ENCODE results near the gene SMIM20.

DNA sequence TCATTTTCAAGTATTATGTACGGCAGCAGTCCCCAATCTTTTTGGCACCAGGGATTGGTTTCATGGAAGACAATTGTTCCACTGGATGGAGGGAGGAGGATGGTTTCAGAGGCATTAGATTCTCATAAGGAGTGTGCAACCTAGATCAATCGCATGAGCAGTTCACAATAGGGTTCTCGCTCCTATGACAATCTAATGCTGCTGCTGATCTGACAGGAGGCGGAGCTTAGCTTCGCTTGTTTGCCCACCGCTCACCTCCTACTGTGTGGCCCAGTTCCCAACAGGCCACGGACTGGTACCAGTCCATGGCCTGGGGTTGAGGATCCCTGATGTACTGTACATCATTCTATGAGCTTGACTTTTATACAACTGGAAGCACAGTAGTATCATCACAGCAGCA is 48.4 kb downstream of the SMIM20 start:
- TF ChIP-seq, protein P1, sequence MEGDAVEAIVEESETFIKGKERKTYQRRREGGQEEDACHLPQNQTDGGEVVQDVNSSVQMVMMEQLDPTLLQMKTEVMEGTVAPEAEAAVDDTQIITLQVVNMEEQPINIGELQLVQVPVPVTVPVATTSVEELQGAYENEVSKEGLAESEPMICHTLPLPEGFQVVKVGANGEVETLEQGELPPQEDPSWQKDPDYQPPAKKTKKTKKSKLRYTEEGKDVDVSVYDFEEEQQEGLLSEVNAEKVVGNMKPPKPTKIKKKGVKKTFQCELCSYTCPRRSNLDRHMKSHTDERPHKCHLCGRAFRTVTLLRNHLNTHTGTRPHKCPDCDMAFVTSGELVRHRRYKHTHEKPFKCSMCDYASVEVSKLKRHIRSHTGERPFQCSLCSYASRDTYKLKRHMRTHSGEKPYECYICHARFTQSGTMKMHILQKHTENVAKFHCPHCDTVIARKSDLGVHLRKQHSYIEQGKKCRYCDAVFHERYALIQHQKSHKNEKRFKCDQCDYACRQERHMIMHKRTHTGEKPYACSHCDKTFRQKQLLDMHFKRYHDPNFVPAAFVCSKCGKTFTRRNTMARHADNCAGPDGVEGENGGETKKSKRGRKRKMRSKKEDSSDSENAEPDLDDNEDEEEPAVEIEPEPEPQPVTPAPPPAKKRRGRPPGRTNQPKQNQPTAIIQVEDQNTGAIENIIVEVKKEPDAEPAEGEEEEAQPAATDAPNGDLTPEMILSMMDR (IDR thresholded peaks at IDR 0.05; ENCODE audit: low read depth, low read length, poor library complexity, severe bottlenecking): no peak
- TF ChIP-seq EZH2phosphoT487 (IDR thresholded peaks at IDR 0.05; ENCODE audit: borderline replicate concordance, low read length): no peak

Data from DOHH2 (cell line).